Chondrocyte (in vitro differentiated cells): ENCODE measurements around the gene ARHGAP15. TPM values are rescaled to one million over a fixed set of nuclear protein-coding genes. Genes with fewer than 3 reads are reported as not detected.

Experiments used
- DNase-seq: peaks from one replicate; pipeline ENCODE4 v3.0.0; 2021; ENCODE audit warnings: mixed read lengths, low spot score
- H3K27ac Mint-ChIP-seq: one replicate; pipeline ENCODE4 v1.8.0; 2021; ENCODE audit warnings: mild to moderate bottlenecking, moderate library complexity, mixed read lengths; ENCODE audit not compliant: unreplicated experiment
- H3K27me3 Mint-ChIP-seq: 2 replicates; pipeline ENCODE4 v1.8.0; 2021; ENCODE audit warnings: low read depth, mixed read lengths
- H3K36me3 Mint-ChIP-seq: 2 replicates; pipeline ENCODE4 v1.8.0; 2021; ENCODE audit warnings: low read depth, mixed read lengths
- H3K4me1 Mint-ChIP-seq: 2 replicates; pipeline ENCODE4 v1.8.0; 2021; ENCODE audit warnings: low read depth, mild to moderate bottlenecking, mixed read lengths
- H3K4me3 Mint-ChIP-seq: one replicate; pipeline ENCODE4 v1.8.0; 2021; ENCODE audit warnings: mild to moderate bottlenecking, moderate library complexity, mixed read lengths; ENCODE audit not compliant: unreplicated experiment
- H3K9me3 Mint-ChIP-seq: 2 replicates; pipeline ENCODE4 v1.8.0; 2021; ENCODE audit warnings: low read depth, mixed read lengths
- total RNA-seq: library from RNA; stranded (reverse); gene quantifications from 3 replicates; pipeline ENCODE4 v1.2.1, GENCODE V29; 2021
- TF ChIP-seq, protein P1 (sequence below): fragments of 200-600 bp; sonication (generic); IDR thresholded peaks from 2 replicates; pipeline ENCODE4 v1.5.0; 2021; ENCODE audit warnings: antibody characterized with exemption, mild to moderate bottlenecking, moderate library complexity

Gene ARHGAP15
- total RNA-seq, 1 donor from 2014 or later, result 0.42 TPM

- Mint-ChIP-seq H3K36me3 (no peaks in the 10 kb centered on the region), H3K9me3 (no peaks in the 10 kb centered on the region), H3K27ac (no peak overlapping the region), H3K4me1 (peaks cover 9% of the 10 kb centered on the region), H3K27me3 (no peaks in the 10 kb centered on the region), H3K4me3 (no peak overlapping the region)
- TF ChIP-seq, protein P1, sequence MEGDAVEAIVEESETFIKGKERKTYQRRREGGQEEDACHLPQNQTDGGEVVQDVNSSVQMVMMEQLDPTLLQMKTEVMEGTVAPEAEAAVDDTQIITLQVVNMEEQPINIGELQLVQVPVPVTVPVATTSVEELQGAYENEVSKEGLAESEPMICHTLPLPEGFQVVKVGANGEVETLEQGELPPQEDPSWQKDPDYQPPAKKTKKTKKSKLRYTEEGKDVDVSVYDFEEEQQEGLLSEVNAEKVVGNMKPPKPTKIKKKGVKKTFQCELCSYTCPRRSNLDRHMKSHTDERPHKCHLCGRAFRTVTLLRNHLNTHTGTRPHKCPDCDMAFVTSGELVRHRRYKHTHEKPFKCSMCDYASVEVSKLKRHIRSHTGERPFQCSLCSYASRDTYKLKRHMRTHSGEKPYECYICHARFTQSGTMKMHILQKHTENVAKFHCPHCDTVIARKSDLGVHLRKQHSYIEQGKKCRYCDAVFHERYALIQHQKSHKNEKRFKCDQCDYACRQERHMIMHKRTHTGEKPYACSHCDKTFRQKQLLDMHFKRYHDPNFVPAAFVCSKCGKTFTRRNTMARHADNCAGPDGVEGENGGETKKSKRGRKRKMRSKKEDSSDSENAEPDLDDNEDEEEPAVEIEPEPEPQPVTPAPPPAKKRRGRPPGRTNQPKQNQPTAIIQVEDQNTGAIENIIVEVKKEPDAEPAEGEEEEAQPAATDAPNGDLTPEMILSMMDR, result no peak
- no peak for DNase-seq
Observed at GRCh38 chr2:143422681-143423080, 293.5 kb downstream of the ARHGAP15 start.

- Mint-ChIP-seq H3K27ac (no peak overlapping the region), H3K4me3 (no peak overlapping the region), H3K4me1 (peaks cover 28% of the 10 kb centered on the region), H3K36me3 (no peaks in the 10 kb centered on the region), H3K9me3 (no peaks in the 10 kb centered on the region), H3K27me3 (no peaks in the 10 kb centered on the region)
- DNase-seq, result no peak
- TF ChIP-seq, protein P1, result no peak
Observed at GRCh38 chr2:143425896-143426295, 296.7 kb downstream of the ARHGAP15 start.

GRCh38 chr2:143426296-143426695, 297.1 kb downstream of the ARHGAP15 start:
- H3K9me3 Mint-ChIP-seq, result no peaks in the 10 kb centered on the region
- no peaks in the 10 kb centered on the region for H3K36me3 Mint-ChIP-seq
- peak overlapping the region; percentile 63 for H3K27ac Mint-ChIP-seq
- no peak overlapping the region for H3K4me3 Mint-ChIP-seq
- DNase-seq, result no peak
- peaks cover 31% of the 10 kb centered on the region for H3K4me1 Mint-ChIP-seq
- H3K27me3 Mint-ChIP-seq, result no peaks in the 10 kb centered on the region
- TF ChIP-seq, protein P1, result no peak

DNA sequence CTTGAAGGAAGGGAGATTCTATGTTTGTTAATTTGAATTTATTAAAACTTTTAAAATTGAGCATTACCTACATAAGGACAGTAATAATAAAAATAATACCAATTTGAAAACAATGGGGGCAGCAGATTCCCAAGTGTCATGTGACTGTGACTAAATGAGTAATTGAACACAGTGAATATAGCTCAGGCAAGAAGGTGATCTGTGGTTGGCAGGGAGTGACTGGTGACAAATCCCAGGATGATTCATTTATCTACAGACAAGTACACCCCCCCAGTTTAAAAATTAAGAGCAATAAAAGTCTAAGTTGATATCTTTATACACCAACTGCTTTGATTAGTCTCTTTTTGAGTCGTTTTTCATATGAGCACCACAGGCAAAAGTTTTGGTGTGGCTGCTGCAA, 299.5 kb downstream of the ARHGAP15 start:
- TF ChIP-seq, protein P1, result no peak
- Mint-ChIP-seq H3K4me3 (no peak overlapping the region), H3K27ac (no peak overlapping the region), H3K36me3 (no peaks in the 10 kb centered on the region), H3K4me1 (peaks cover 34% of the 10 kb centered on the region), H3K9me3 (no peaks in the 10 kb centered on the region), H3K27me3 (no peaks in the 10 kb centered on the region)
- no peak for DNase-seq

DNA sequence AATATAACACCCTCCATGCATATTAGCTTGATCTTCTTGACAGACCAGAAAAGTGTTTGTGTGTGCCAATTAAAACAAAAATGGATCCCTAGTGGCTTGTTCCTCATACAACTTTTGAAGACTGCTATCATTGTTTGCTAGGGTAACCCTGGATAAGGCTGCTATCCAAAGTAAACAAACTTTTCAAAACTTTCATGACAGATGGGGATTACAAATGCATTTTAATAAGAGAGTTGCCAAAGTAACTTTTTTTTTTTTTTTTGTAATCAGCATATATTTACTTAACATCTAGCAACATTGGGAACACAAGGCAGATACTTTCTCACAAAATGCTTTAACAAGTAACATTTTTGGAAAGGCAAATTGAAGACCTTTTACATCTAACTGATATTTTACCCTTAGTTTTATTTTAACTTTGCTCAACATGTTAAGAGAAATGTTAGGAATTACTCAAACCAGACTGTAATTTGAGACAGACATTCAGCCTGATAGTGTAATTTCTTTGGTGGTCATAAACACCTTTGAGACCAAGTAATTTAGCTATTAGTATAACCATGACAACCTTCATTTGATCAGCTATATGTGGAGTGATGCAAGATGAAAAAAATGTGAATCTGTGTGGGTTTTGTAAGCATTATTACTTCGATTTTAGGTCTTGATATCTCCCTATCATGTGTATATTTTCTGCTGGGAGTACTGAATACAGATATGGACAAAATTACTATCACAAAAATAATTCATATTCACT, 300.9 kb downstream of the ARHGAP15 start:
- H3K36me3 Mint-ChIP-seq, result no peaks in the 10 kb centered on the region

More for the DNA sequence above, 300.9 kb downstream of the ARHGAP15 start:
- Mint-ChIP-seq H3K4me3 (no peak overlapping the region), H3K4me1 (peaks cover 40% of the 10 kb centered on the region), H3K27me3 (no peaks in the 10 kb centered on the region), H3K27ac (no peak overlapping the region), H3K9me3 (no peaks in the 10 kb centered on the region)
- TF ChIP-seq, protein P1, result no peak
- DNase-seq, result no peak
